BE2C (cell line): Measurements from ENCODE around the gene TMEM178B.

Source experiments
- DNase-seq: peaks from one replicate; pipeline ENCODE4 v3.0.0-alpha.2; 2020
- H3K27me3 ChIP-seq: fragments of 250-450 bp; sonication (Bioruptor Pico); 2 replicates; pipeline ENCODE4 v1.5.1; 2020; ENCODE audit warnings: mild to moderate bottlenecking
- H3K36me3 ChIP-seq: fragments of 250-450 bp; sonication (Bioruptor Pico); 2 replicates; pipeline ENCODE4 v1.5.1; 2020; ENCODE audit warnings: mild to moderate bottlenecking
- H3K4me1 ChIP-seq: fragments of 250-450 bp; sonication (Bioruptor Pico); 2 replicates; pipeline ENCODE4 v1.5.1; 2020
- H3K4me3 ChIP-seq: 2 replicates; pipeline ENCODE4 v1.5.1; 2011; ENCODE audit warnings: low read depth, low read length
- H3K9me3 ChIP-seq: fragments of 250-450 bp; sonication (Bioruptor Pico); 2 replicates; pipeline ENCODE4 v1.5.1; 2020
- CTCF ChIP-seq: IDR thresholded peaks from 2 replicates; pipeline ENCODE4 v1.5.1; 2012; ENCODE audit warnings: mild to moderate bottlenecking, low read depth, low read length

TMEM178B gene

GRCh38 chr7:141128506-141128905 is 54.6 kb downstream of the TMEM178B start:
- no peak overlapping the region for H3K4me3 ChIP-seq
- no peaks in the 10 kb centered on the region for H3K9me3 ChIP-seq
- H3K36me3 ChIP-seq, result no peaks in the 10 kb centered on the region
- H3K27me3 ChIP-seq, result no peaks in the 10 kb centered on the region
- no peak for TF ChIP-seq CTCF
- DNase-seq, result no peak
- H3K4me1 ChIP-seq, result no peaks in the 10 kb centered on the region

GRCh38 chr7:141128931-141129330 is 55.1 kb downstream of the TMEM178B start:
- no peaks in the 10 kb centered on the region for H3K9me3 ChIP-seq
- no peak for DNase-seq
- H3K27me3 ChIP-seq, result no peaks in the 10 kb centered on the region
- H3K4me1 ChIP-seq, result no peaks in the 10 kb centered on the region
- TF ChIP-seq CTCF, result no peak
- H3K36me3 ChIP-seq, result no peaks in the 10 kb centered on the region
- H3K4me3 ChIP-seq, result no peak overlapping the region

GRCh38 chr7:141132671-141133070 is 58.8 kb downstream of the TMEM178B start:
- H3K27me3 ChIP-seq, result no peaks in the 10 kb centered on the region
- H3K4me1 ChIP-seq, result no peaks in the 10 kb centered on the region
- no peaks in the 10 kb centered on the region for H3K9me3 ChIP-seq
- no peak for TF ChIP-seq CTCF
- no peak overlapping the region for H3K4me3 ChIP-seq
- no peak for DNase-seq
- H3K36me3 ChIP-seq, result no peaks in the 10 kb centered on the region

GRCh38 chr7:141133646-141134045 is 59.8 kb downstream of the TMEM178B start:
- Histone ChIP-seq H3K27me3 (no peaks in the 10 kb centered on the region), H3K9me3 (no peaks in the 10 kb centered on the region), H3K4me1 (no peaks in the 10 kb centered on the region), H3K4me3 (no peak overlapping the region), H3K36me3 (no peaks in the 10 kb centered on the region)
- DNase-seq, result no peak
- TF ChIP-seq CTCF, result no peak

- Histone ChIP-seq H3K36me3 (no peaks in the 10 kb centered on the region), H3K4me1 (peaks cover 3% of the 10 kb centered on the region), H3K4me3 (no peak overlapping the region), H3K27me3 (no peaks in the 10 kb centered on the region), H3K9me3 (no peaks in the 10 kb centered on the region)
- TF ChIP-seq CTCF, result no peak
- DNase-seq, result no peak
Observed at GRCh38 chr7:141142058-141142457, 68.2 kb downstream of the TMEM178B start.

- no peaks in the 10 kb centered on the region for H3K36me3 ChIP-seq
- H3K27me3 ChIP-seq, result no peaks in the 10 kb centered on the region
- peaks cover 3% of the 10 kb centered on the region for H3K4me1 ChIP-seq
- no peak overlapping the region for H3K4me3 ChIP-seq
- no peaks in the 10 kb centered on the region for H3K9me3 ChIP-seq
- DNase-seq, result no peak
- no peak for TF ChIP-seq CTCF
Observed at GRCh38 chr7:141144921-141145629, 71.2 kb downstream of the TMEM178B start.
